K562 (cell line): ENCODE data around the gene SKIC3. TPM values are rescaled to one million over a fixed set of nuclear protein-coding genes. Genes with fewer than 3 reads are reported as not detected.

Experiments used
- ASH1L ChIP-seq: fragments of 450-650 bp; IDR thresholded peaks from 2 replicates; pipeline ENCODE4 v1.6.1; 2018; ENCODE audit warnings: borderline replicate concordance, mild to moderate bottlenecking, low read depth; ENCODE audit not compliant: partially characterized antibody
- CHAMP1 ChIP-seq: fragments of 450-650 bp; IDR thresholded peaks from 2 replicates; pipeline ENCODE4 v1.6.1; 2016; ENCODE audit warnings: mild to moderate bottlenecking
- DNMT1 ChIP-seq: fragments of 450-650 bp; IDR thresholded peaks from 2 replicates; pipeline ENCODE4 v1.6.1; 2016; ENCODE audit warnings: antibody characterized with exemption, mild to moderate bottlenecking
- HDAC2 ChIP-seq: fragments of 450-650 bp; IDR thresholded peaks from 2 replicates; pipeline ENCODE4 v1.6.1; 2016; ENCODE audit warnings: mild to moderate bottlenecking
- MEIS2 ChIP-seq: fragments of 450-650 bp; IDR thresholded peaks from 2 replicates; pipeline ENCODE4 v1.6.1; 2014; ENCODE audit warnings: mild to moderate bottlenecking; ENCODE audit not compliant: partially characterized antibody
- MTA3 ChIP-seq: fragments of 450-650 bp; formaldehyde crosslinking; IDR thresholded peaks from 2 replicates; pipeline ENCODE4 v1.6.1; 2017; ENCODE audit warnings: mild to moderate bottlenecking, borderline replicate concordance
- NBN ChIP-seq: fragments of 450-650 bp; IDR thresholded peaks from 2 replicates; pipeline ENCODE4 v1.6.1; 2016; ENCODE audit warnings: low read depth, mild to moderate bottlenecking
- NFIX ChIP-seq: fragments of 250-450 bp; sonication (Bioruptor Pico); IDR thresholded peaks from 2 replicates; pipeline ENCODE4 v1.4.0; 2020; ENCODE audit warnings: low read depth, mild to moderate bottlenecking, moderate library complexity
- POLR3A ChIP-seq: IDR thresholded peaks from 2 replicates; pipeline ENCODE4 v1.6.1; 2011; ENCODE audit warnings: borderline replicate concordance, mild to moderate bottlenecking, moderate library complexity; ENCODE audit not compliant: insufficient read length, insufficient read depth; ENCODE audit errors: extremely low read depth
- SAP30 ChIP-seq: fragments of 200-600 bp; sonication (generic); IDR thresholded peaks from 2 replicates; pipeline ENCODE4 v1.6.1; 2012; ENCODE audit warnings: borderline replicate concordance, low read depth, mild to moderate bottlenecking, moderate library complexity, low read length, control low read depth, inconsistent platforms; ENCODE audit not compliant: insufficient read depth, poor library complexity, severe bottlenecking
- TFE3 ChIP-seq: fragments of 450-650 bp; formaldehyde crosslinking; IDR thresholded peaks from 2 replicates; pipeline ENCODE4 v1.4.0; 2020; ENCODE audit warnings: mild to moderate bottlenecking, mixed read lengths
- ZNF12 ChIP-seq: sonication (generic); formaldehyde crosslinking; IDR thresholded peaks from 2 replicates; pipeline ENCODE4 v1.4.0; 2020; ENCODE audit warnings: mild to moderate bottlenecking, missing genetic modification reagents
- polyA plus RNA-seq, 8 experiments: library from polyadenylated mRNA; depleted of rRNA in 4 of 8; stranded (reverse) in 5 of 8; unstranded in 3 of 8; fragments of >200 nt; fragmentation: Nextera tagmentation in 2 of 8; fragmentation: Illumina TruSeq in 1 of 8; extraction: Ambion mirVana in 2 of 8; extraction: Trizol in 1 of 8; gene quantifications; 2 replicates each; pipeline versions ENCODE4 v1.2.1 to v1.2.3, GENCODE V29; 2011 to 2014; ENCODE audit warnings: inconsistent platforms in 1 of 8, missing spikeins in 1 of 8
- total RNA-seq, 7 experiments: library from RNA; depleted of rRNA in 6 of 7; stranded (reverse); fragments of >200 nt in 6 of 7; fragmentation: Illumina TruSeq in 2 of 7; extraction: Trizol in 2 of 7; gene quantifications; 2 replicates each; pipeline versions ENCODE4 v1.2.1 to v1.2.3, GENCODE V29; 2011 to 2021; ENCODE audit warnings: low replicate concordance in 1 of 7
- TF ChIP-seq, protein P1 (sequence below): fragments of 200-600 bp; sonication (generic); IDR thresholded peaks from one replicate; pipeline ENCODE4 v1.6.1; 2012; ENCODE audit warnings: mild to moderate bottlenecking, low read depth, low read length, inconsistent platforms

The SKIC3 gene
- total and polyA plus RNA-seq, 9 of the 15 experiments (the other 6 are each of a cell fraction or from before 2014, with no cell fraction given): 30.7 to 72.4 (median 44.1) TPM

- TF ChIP-seq POLR3A (no peak), NBN (peak; percentile 77; the same call in 1 of the 2 replicates), SAP30 (peak; percentile 77), HDAC2 (peak; percentile 78; the same call in 1 of the 2 replicates), DNMT1 (no peak), TFE3 (CRISPR knock-in tag) (no peak), NFIX (no peak), ZNF12 (CRISPR knock-in tag) (0 out of 2 replicates have a peak, but pooled peaks have one; percentile 19), MEIS2 (no peak), MTA3 (0 out of 2 replicates have a peak, but pooled peaks have one; percentile 13), ASH1L (no peak), CHAMP1 (no peak)
- TF ChIP-seq, protein P1, sequence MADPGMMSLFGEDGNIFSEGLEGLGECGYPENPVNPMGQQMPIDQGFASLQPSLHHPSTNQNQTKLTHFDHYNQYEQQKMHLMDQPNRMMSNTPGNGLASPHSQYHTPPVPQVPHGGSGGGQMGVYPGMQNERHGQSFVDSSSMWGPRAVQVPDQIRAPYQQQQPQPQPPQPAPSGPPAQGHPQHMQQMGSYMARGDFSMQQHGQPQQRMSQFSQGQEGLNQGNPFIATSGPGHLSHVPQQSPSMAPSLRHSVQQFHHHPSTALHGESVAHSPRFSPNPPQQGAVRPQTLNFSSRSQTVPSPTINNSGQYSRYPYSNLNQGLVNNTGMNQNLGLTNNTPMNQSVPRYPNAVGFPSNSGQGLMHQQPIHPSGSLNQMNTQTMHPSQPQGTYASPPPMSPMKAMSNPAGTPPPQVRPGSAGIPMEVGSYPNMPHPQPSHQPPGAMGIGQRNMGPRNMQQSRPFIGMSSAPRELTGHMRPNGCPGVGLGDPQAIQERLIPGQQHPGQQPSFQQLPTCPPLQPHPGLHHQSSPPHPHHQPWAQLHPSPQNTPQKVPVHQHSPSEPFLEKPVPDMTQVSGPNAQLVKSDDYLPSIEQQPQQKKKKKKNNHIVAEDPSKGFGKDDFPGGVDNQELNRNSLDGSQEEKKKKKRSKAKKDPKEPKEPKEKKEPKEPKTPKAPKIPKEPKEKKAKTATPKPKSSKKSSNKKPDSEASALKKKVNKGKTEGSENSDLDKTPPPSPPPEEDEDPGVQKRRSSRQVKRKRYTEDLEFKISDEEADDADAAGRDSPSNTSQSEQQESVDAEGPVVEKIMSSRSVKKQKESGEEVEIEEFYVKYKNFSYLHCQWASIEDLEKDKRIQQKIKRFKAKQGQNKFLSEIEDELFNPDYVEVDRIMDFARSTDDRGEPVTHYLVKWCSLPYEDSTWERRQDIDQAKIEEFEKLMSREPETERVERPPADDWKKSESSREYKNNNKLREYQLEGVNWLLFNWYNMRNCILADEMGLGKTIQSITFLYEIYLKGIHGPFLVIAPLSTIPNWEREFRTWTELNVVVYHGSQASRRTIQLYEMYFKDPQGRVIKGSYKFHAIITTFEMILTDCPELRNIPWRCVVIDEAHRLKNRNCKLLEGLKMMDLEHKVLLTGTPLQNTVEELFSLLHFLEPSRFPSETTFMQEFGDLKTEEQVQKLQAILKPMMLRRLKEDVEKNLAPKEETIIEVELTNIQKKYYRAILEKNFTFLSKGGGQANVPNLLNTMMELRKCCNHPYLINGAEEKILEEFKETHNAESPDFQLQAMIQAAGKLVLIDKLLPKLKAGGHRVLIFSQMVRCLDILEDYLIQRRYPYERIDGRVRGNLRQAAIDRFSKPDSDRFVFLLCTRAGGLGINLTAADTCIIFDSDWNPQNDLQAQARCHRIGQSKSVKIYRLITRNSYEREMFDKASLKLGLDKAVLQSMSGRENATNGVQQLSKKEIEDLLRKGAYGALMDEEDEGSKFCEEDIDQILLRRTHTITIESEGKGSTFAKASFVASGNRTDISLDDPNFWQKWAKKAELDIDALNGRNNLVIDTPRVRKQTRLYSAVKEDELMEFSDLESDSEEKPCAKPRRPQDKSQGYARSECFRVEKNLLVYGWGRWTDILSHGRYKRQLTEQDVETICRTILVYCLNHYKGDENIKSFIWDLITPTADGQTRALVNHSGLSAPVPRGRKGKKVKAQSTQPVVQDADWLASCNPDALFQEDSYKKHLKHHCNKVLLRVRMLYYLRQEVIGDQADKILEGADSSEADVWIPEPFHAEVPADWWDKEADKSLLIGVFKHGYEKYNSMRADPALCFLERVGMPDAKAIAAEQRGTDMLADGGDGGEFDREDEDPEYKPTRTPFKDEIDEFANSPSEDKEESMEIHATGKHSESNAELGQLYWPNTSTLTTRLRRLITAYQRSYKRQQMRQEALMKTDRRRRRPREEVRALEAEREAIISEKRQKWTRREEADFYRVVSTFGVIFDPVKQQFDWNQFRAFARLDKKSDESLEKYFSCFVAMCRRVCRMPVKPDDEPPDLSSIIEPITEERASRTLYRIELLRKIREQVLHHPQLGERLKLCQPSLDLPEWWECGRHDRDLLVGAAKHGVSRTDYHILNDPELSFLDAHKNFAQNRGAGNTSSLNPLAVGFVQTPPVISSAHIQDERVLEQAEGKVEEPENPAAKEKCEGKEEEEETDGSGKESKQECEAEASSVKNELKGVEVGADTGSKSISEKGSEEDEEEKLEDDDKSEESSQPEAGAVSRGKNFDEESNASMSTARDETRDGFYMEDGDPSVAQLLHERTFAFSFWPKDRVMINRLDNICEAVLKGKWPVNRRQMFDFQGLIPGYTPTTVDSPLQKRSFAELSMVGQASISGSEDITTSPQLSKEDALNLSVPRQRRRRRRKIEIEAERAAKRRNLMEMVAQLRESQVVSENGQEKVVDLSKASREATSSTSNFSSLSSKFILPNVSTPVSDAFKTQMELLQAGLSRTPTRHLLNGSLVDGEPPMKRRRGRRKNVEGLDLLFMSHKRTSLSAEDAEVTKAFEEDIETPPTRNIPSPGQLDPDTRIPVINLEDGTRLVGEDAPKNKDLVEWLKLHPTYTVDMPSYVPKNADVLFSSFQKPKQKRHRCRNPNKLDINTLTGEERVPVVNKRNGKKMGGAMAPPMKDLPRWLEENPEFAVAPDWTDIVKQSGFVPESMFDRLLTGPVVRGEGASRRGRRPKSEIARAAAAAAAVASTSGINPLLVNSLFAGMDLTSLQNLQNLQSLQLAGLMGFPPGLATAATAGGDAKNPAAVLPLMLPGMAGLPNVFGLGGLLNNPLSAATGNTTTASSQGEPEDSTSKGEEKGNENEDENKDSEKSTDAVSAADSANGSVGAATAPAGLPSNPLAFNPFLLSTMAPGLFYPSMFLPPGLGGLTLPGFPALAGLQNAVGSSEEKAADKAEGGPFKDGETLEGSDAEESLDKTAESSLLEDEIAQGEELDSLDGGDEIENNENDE: no peak
Measured at GRCh38 chr5:95554331-95554646, 488 bp downstream of the SKIC3 start (continued).
